ENCODE data around the gene SLC6A3.

DNA sequence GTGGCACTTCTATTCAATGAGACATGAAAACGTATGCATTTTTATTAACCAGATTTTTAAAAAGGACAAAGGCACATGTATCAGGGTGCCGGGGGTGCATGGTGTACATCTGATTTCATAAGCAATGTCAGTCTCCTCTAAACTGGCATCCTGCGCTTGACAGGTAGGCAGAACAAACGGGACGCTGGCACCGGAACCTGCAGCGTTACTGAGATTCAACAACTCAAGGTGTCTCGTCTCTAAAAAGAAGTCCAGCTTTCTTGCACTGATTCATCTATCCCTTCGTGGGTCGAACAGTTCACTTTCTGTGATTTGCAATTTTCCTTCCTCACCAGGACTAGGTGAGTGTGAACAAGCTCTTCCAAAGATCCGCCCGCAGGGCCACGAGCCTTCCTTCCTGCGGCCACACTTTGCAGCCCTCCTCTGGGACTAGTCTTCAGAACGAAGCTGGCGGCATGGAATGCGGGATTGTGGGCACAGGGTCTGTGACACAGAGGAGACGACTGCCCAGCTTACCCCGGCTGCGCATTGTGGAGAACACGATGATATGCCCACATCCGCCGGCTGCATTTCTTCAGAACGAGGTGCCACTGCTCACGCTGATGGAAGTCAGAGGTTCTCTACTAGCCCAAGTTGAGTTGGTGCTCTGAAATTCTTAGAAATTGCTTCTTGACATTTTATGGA, 7.2 kb downstream of the SLC6A3 start:
- TF ChIP-seq, protein P1, sequence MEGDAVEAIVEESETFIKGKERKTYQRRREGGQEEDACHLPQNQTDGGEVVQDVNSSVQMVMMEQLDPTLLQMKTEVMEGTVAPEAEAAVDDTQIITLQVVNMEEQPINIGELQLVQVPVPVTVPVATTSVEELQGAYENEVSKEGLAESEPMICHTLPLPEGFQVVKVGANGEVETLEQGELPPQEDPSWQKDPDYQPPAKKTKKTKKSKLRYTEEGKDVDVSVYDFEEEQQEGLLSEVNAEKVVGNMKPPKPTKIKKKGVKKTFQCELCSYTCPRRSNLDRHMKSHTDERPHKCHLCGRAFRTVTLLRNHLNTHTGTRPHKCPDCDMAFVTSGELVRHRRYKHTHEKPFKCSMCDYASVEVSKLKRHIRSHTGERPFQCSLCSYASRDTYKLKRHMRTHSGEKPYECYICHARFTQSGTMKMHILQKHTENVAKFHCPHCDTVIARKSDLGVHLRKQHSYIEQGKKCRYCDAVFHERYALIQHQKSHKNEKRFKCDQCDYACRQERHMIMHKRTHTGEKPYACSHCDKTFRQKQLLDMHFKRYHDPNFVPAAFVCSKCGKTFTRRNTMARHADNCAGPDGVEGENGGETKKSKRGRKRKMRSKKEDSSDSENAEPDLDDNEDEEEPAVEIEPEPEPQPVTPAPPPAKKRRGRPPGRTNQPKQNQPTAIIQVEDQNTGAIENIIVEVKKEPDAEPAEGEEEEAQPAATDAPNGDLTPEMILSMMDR (IDR thresholded peaks at IDR 0.05), result no peak
- TF ChIP-seq TCF7L2 (IDR thresholded peaks at IDR 0.05; ENCODE audit: low read depth, low read length) (no peak), POLR2AphosphoS5 (IDR thresholded peaks at IDR 0.05; ENCODE audit: low read depth, low read length) (no peak), SIN3A (IDR thresholded peaks at IDR 0.05; ENCODE audit: borderline replicate concordance, insufficient read depth, low read depth, low read length) (no peak)
- TF ChIP-seq, protein P2, sequence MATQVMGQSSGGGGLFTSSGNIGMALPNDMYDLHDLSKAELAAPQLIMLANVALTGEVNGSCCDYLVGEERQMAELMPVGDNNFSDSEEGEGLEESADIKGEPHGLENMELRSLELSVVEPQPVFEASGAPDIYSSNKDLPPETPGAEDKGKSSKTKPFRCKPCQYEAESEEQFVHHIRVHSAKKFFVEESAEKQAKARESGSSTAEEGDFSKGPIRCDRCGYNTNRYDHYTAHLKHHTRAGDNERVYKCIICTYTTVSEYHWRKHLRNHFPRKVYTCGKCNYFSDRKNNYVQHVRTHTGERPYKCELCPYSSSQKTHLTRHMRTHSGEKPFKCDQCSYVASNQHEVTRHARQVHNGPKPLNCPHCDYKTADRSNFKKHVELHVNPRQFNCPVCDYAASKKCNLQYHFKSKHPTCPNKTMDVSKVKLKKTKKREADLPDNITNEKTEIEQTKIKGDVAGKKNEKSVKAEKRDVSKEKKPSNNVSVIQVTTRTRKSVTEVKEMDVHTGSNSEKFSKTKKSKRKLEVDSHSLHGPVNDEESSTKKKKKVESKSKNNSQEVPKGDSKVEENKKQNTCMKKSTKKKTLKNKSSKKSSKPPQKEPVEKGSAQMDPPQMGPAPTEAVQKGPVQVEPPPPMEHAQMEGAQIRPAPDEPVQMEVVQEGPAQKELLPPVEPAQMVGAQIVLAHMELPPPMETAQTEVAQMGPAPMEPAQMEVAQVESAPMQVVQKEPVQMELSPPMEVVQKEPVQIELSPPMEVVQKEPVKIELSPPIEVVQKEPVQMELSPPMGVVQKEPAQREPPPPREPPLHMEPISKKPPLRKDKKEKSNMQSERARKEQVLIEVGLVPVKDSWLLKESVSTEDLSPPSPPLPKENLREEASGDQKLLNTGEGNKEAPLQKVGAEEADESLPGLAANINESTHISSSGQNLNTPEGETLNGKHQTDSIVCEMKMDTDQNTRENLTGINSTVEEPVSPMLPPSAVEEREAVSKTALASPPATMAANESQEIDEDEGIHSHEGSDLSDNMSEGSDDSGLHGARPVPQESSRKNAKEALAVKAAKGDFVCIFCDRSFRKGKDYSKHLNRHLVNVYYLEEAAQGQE (IDR thresholded peaks at IDR 0.05; ENCODE audit: insufficient read depth in 1 of 2, low read depth in 2 of 2, low read length in 1 of 2), result no peak

Measured in Panc1 (cell line).